ENCODE results near the gene BAIAP2L1. TPM values are rescaled to one million over a fixed set of nuclear protein-coding genes. Genes with fewer than 3 reads are reported as not detected.

Gene BAIAP2L1
- total RNA-seq, 1 experiment from 2014 or later: 60.9 TPM

DNA sequence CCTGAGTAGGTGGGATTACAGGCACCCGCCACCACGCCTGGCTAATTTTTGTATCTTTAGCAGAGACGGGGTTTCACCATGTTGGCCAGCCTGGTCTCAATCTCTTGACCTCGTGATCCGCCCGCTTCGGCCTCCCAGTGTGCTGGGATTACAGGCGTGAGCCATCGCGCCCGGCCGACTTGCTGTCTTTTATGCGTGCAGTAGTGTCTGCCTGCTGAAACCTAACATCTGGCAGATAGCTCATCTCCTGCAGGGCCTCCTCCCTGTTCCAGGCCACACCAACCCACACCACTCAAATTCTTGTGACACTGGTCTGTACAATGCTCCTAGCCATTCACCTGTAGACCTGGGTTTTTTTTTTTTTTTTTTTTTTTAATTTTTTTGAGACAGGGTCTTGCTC lies 41.5 kb downstream of the BAIAP2L1 start:
- no peaks in the 10 kb centered on the region for H3K9me3 ChIP-seq
- H3K27me3 ChIP-seq (replicated peaks; ENCODE audit: control insufficient read depth, insufficient read depth, low read length): no peaks in the 10 kb centered on the region
- H3K36me3 ChIP-seq (ENCODE audit: control insufficient read depth, insufficient read depth, low read length): no peaks in the 10 kb centered on the region; the same call in 1 of the 2 replicates
- H3K4me3 ChIP-seq (ENCODE audit: low read depth, low read length): no peak overlapping the region
- ChIA-PET POLR2A (interaction anchor here (0.6 kb wide), 2 partner anchors 30 to 36 kb away, joined by 3 read pairs; no protein-coding TSS in a partner anchor), CTCF (interaction anchor here (0.7 kb wide), 1 partner anchor 14 kb away, joined by 3 read pairs; no protein-coding TSS in a partner anchor)
- H3K4me1 ChIP-seq: peaks cover 44% of the 10 kb centered on the region
- no TSS peak for BruUV-seq (replicated peaks)
- H3K27ac Mint-ChIP-seq (ENCODE audit: unreplicated experiment): no peak overlapping the region
- DNase-seq: no peak
- H3K4me1 Mint-ChIP-seq (ENCODE audit: low read depth, unreplicated experiment): peaks cover 26% of the 10 kb centered on the region
- no peaks in the 10 kb centered on the region for H3K27me3 Mint-ChIP-seq (ENCODE audit: insufficient read depth, unreplicated experiment)
- H3K36me3 Mint-ChIP-seq (ENCODE audit: insufficient read depth, unreplicated experiment): peaks cover 46% of the 10 kb centered on the region
- no peak overlapping the region for H3K4me3 Mint-ChIP-seq (ENCODE audit: unreplicated experiment)
- TF ChIP-seq, protein P1, sequence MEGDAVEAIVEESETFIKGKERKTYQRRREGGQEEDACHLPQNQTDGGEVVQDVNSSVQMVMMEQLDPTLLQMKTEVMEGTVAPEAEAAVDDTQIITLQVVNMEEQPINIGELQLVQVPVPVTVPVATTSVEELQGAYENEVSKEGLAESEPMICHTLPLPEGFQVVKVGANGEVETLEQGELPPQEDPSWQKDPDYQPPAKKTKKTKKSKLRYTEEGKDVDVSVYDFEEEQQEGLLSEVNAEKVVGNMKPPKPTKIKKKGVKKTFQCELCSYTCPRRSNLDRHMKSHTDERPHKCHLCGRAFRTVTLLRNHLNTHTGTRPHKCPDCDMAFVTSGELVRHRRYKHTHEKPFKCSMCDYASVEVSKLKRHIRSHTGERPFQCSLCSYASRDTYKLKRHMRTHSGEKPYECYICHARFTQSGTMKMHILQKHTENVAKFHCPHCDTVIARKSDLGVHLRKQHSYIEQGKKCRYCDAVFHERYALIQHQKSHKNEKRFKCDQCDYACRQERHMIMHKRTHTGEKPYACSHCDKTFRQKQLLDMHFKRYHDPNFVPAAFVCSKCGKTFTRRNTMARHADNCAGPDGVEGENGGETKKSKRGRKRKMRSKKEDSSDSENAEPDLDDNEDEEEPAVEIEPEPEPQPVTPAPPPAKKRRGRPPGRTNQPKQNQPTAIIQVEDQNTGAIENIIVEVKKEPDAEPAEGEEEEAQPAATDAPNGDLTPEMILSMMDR (IDR thresholded peaks at IDR 0.05; ENCODE audit: insufficient read depth in 1 of 2, low read depth in 1 of 2, low read length in 1 of 2, severe bottlenecking in 1 of 2, unreplicated experiment in 1 of 2): no peak
- intact Hi-C loops (cut with micrococcal nuclease; ENCODE audit: unreplicated experiment): no loop called here
- no peaks in the 10 kb centered on the region for H3K9me3 Mint-ChIP-seq (ENCODE audit: unreplicated experiment)

DNA sequence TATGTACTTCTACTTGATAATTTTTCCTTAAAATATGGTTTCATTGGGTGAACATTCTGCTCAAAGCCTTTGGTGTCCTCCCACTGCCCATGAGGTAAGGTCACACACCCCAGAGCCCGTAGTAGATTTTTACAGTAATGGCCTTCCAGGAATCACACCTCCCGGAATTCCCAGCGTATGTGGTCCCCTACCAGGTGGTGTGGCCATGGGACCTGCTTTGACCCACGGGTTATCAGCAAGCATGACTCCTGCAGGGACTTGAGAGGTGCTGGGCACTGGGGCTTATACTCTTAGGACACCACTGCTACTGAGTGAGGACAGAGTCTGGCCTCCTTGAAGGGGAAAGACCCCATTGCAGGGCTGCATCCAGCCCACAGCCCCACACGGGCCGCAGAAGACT lies 42.2 kb downstream of the BAIAP2L1 start:
- peaks cover 53% of the 10 kb centered on the region for H3K36me3 Mint-ChIP-seq (ENCODE audit: insufficient read depth, unreplicated experiment)
- Histone ChIP-seq H3K27me3 (replicated peaks; ENCODE audit: control insufficient read depth, insufficient read depth, low read length) (no peaks in the 10 kb centered on the region), H3K4me1 (peaks cover 51% of the 10 kb centered on the region), H3K9me3 (no peaks in the 10 kb centered on the region), H3K4me3 (ENCODE audit: low read depth, low read length) (no peak overlapping the region), H3K36me3 (ENCODE audit: control insufficient read depth, insufficient read depth, low read length) (no peaks in the 10 kb centered on the region; the same call in 1 of the 2 replicates)
- TF ChIP-seq, protein P1 (IDR thresholded peaks at IDR 0.05; ENCODE audit: insufficient read depth in 1 of 2, low read depth in 1 of 2, low read length in 1 of 2, severe bottlenecking in 1 of 2, unreplicated experiment in 1 of 2): no peak
- ChIA-PET POLR2A (interaction anchor here (0.6 kb wide), 1 partner anchor 37 kb away, joined by 3 read pairs; no protein-coding TSS in a partner anchor), CTCF (no interaction called here)
- no peak overlapping the region for H3K27ac Mint-ChIP-seq (ENCODE audit: unreplicated experiment)
- H3K4me3 Mint-ChIP-seq (ENCODE audit: unreplicated experiment): no peak overlapping the region
- BruUV-seq (replicated peaks): no TSS peak
- H3K9me3 Mint-ChIP-seq (ENCODE audit: unreplicated experiment): no peaks in the 10 kb centered on the region
- no peak for DNase-seq
- H3K27me3 Mint-ChIP-seq (ENCODE audit: insufficient read depth, unreplicated experiment): no peaks in the 10 kb centered on the region
- H3K4me1 Mint-ChIP-seq (ENCODE audit: low read depth, unreplicated experiment): peaks cover 27% of the 10 kb centered on the region
- intact Hi-C loops (cut with micrococcal nuclease; ENCODE audit: unreplicated experiment): no loop called here

DNA sequence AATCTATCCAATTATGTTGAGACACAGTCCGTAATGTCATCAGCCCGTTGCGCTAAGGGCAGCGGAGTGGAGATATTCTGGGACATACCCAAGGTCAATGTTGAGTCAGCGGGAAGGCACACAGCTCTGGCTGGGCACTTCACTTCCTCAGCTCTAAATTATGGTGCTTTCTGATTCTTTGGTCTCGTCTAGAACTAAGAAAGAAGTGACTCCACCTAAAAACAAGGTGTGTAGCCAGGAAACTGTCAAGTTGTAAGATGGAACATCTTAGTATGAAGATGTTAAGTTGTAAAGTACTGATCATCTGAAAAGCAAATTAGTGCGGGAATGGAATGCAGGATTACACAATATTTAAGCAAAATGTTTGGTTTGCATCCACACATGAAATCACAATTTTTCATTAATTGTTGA lies 43.1 kb downstream of the BAIAP2L1 start:
- H3K36me3 Mint-ChIP-seq (ENCODE audit: insufficient read depth, unreplicated experiment): peaks cover 57% of the 10 kb centered on the region
- intact Hi-C loops (cut with micrococcal nuclease; ENCODE audit: unreplicated experiment): no loop called here
- no peak for DNase-seq
- no peak overlapping the region for H3K27ac Mint-ChIP-seq (ENCODE audit: unreplicated experiment)
- no TSS peak for BruUV-seq (replicated peaks)
- no peak overlapping the region for H3K4me3 Mint-ChIP-seq (ENCODE audit: unreplicated experiment)
- TF ChIP-seq, protein P1 (IDR thresholded peaks at IDR 0.05; ENCODE audit: insufficient read depth in 1 of 2, low read depth in 1 of 2, low read length in 1 of 2, severe bottlenecking in 1 of 2, unreplicated experiment in 1 of 2): no peak
- no peak overlapping the region for H3K4me3 ChIP-seq (ENCODE audit: low read depth, low read length)
- H3K27me3 ChIP-seq (replicated peaks; ENCODE audit: control insufficient read depth, insufficient read depth, low read length): no peaks in the 10 kb centered on the region
- no peaks in the 10 kb centered on the region for H3K27me3 Mint-ChIP-seq (ENCODE audit: insufficient read depth, unreplicated experiment)
- no peaks in the 10 kb centered on the region for H3K9me3 Mint-ChIP-seq (ENCODE audit: unreplicated experiment)
- POLR2A ChIA-PET: interaction anchor here (0.6 kb wide), 1 partner anchor 34 kb away, joined by 3 read pairs; no protein-coding TSS in a partner anchor
- H3K9me3 ChIP-seq: no peaks in the 10 kb centered on the region
- peaks cover 56% of the 10 kb centered on the region for H3K4me1 ChIP-seq
- CTCF ChIA-PET: no interaction called here
- no peaks in the 10 kb centered on the region; the same call in 1 of the 2 replicates for H3K36me3 ChIP-seq (ENCODE audit: control insufficient read depth, insufficient read depth, low read length)
- peaks cover 31% of the 10 kb centered on the region for H3K4me1 Mint-ChIP-seq (ENCODE audit: low read depth, unreplicated experiment)
